HepG2 (cell line): ENCODE results near the gene OVOL2. TPM values are rescaled to one million over a fixed set of nuclear protein-coding genes. Genes with fewer than 3 reads are reported as not detected.

Experiments used
- ATAC-seq: fragments of 200-7000 bp; cut with Tn5 transposase; 3 replicates; pipeline ENCODE4 v1.9.1; 2020; ENCODE audit warnings: mild to moderate bottlenecking, moderate library complexity
- Bru-seq: library from RNA; stranded (reverse); fragments of 400-500 nt; gene quantifications from one replicate; lab custom pipeline; 2021; lab: Mats Ljungman, UMichigan
- BruChase-seq, 2 experiments: library from RNA; stranded (reverse); fragments of 400-500 nt; gene quantifications; one replicate each; lab custom pipeline; 2021; lab: Mats Ljungman, UMichigan
- BruUV-seq: library from RNA; stranded (reverse); fragments of 400-500 nt; replicated peaks from 2 replicates; lab custom pipeline; 2021; lab: Mats Ljungman, UMichigan
- CTCF ChIA-PET: fragments of 300-600 bp; formaldehyde crosslinking; extraction: SDS; loops from one replicate; lab custom pipeline; 2021; ENCODE audit warnings: low total read pairs, inconsistent platforms, low intra/inter-chr PET ratio; lab: Yijun Ruan, JAX
- POLR2A ChIA-PET: fragments of 350-600 bp; sonication (Branson Sonifier 250); formaldehyde crosslinking; loops from one replicate; lab custom pipeline; 2020; ENCODE audit warnings: antibody characterized with exemption, inconsistent platforms; lab: Yijun Ruan, JAX
- DNase-seq: peaks from one replicate; pipeline ENCODE4 v3.0.0-alpha.2; 2015; ENCODE audit warnings: low spot score
- FAIRE-seq: peaks from 3 replicates; lab custom pipeline; 2011; peaks lifted over from hg19 to GRCh38; lab: Jason Lieb, UNC
- H2AFZ ChIP-seq: one replicate; pipeline ENCODE4 v1.6.1; 2011; ENCODE audit warnings: low read length, inconsistent platforms
- H3K27ac ChIP-seq: fragments of 300-600 bp; 3 replicates; pipeline ENCODE4 v1.8.0; 2011; ENCODE audit warnings: mixed run types, mild to moderate bottlenecking, mixed read lengths, low read length, inconsistent platforms; ENCODE audit not compliant: insufficient read depth; ENCODE audit errors: extremely low read length
- H3K27me3 ChIP-seq, 2 experiments: fragments of 200-600 bp in 1 of 2; 2 replicates in 1 of 2; 3 replicates in 1 of 2; pipeline versions ENCODE4 v1.6.0 to v1.8.0; 2011; ENCODE audit warnings: low read length in 2 of 2, mild to moderate bottlenecking in 2 of 2, moderate library complexity in 2 of 2, inconsistent platforms in 1 of 2; ENCODE audit not compliant: insufficient read depth in 2 of 2, control insufficient read depth in 1 of 2
- H3K36me3 ChIP-seq, 2 experiments: fragments of 200-600 bp in 1 of 2; replicated peaks in 1 of 2; 2 replicates in 1 of 2; 3 replicates in 1 of 2; pipeline versions ENCODE4 v1.5.1 to v1.8.0; 2011; ENCODE audit warnings: low read length in 2 of 2, inconsistent platforms in 1 of 2; ENCODE audit not compliant: insufficient read depth in 2 of 2, control insufficient read depth in 1 of 2
- H3K4me1 ChIP-seq: 2 replicates; pipeline ENCODE4 v1.5.1; 2012; ENCODE audit warnings: low read length, inconsistent platforms; ENCODE audit not compliant: insufficient read depth
- H3K4me2 ChIP-seq: 2 replicates; pipeline ENCODE4 v1.6.0; 2011; ENCODE audit warnings: low read depth, low read length, inconsistent platforms
- H3K4me3 ChIP-seq, 3 experiments: fragments of 200-600 bp in 1 of 3; sonication (generic), shearing (Covaris generic) in 1 of 3; replicated peaks in 1 of 3; 2 replicates each; pipeline ENCODE4 v1.5.1; 2011 to 2016; ENCODE audit warnings: low read length in 3 of 3, inconsistent platforms in 2 of 3, low read depth in 2 of 3, mild to moderate bottlenecking in 2 of 3, control low read depth in 1 of 3, mixed read lengths in 1 of 3; ENCODE audit not compliant: insufficient read depth in 1 of 3
- H3K79me2 ChIP-seq: one replicate; pipeline ENCODE4 v1.6.1; 2011; ENCODE audit warnings: low read length, inconsistent platforms; ENCODE audit not compliant: insufficient read depth
- H3K9ac ChIP-seq: 2 replicates; pipeline ENCODE4 v1.6.0; 2011; ENCODE audit warnings: mild to moderate bottlenecking, low read depth, low read length, inconsistent platforms; ENCODE audit not compliant: insufficient read depth
- H3K9me3 ChIP-seq: 2 replicates; pipeline ENCODE4 v1.5.1; 2012; ENCODE audit warnings: mild to moderate bottlenecking, low read length
- H4K20me1 ChIP-seq: 2 replicates; pipeline ENCODE4 v1.6.0; 2011; ENCODE audit warnings: inconsistent platforms, mild to moderate bottlenecking, low read length, moderate library complexity; ENCODE audit not compliant: insufficient read depth
- EED ChIP-seq: sonication (generic); formaldehyde crosslinking; IDR thresholded peaks from 2 replicates; pipeline ENCODE4 v1.5.0; 2020; ENCODE audit warnings: mild to moderate bottlenecking, missing genetic modification reagents
- ELF3 ChIP-seq: IDR thresholded peaks from 2 replicates; pipeline ENCODE4 v1.6.1; 2016; ENCODE audit warnings: missing genetic modification reagents, missing compliant biosample characterization
- EZH2 ChIP-seq: conservative IDR thresholded peaks from 2 replicates; pipeline ENCODE4 v1.6.1; 2012; ENCODE audit warnings: mild to moderate bottlenecking, low read depth, low read length, moderate library complexity
- FUBP1 ChIP-seq: sonication (generic); formaldehyde crosslinking; IDR thresholded peaks from 2 replicates; pipeline ENCODE4 v1.5.1; 2020; ENCODE audit warnings: missing genetic modification reagents, mild to moderate bottlenecking, borderline replicate concordance
- GABPB1 ChIP-seq: IDR thresholded peaks from 2 replicates; pipeline ENCODE4 v1.6.1; 2016; ENCODE audit warnings: mild to moderate bottlenecking, missing genetic modification reagents, moderate library complexity, missing compliant biosample characterization
- GPN1 ChIP-seq: sonication (generic); formaldehyde crosslinking; IDR thresholded peaks from 2 replicates; pipeline ENCODE4 v1.5.1; 2020; ENCODE audit warnings: missing genetic modification reagents, borderline replicate concordance
- KDM5B ChIP-seq: sonication (generic); formaldehyde crosslinking; IDR thresholded peaks from 2 replicates; pipeline ENCODE4 v1.4.0; 2020; ENCODE audit warnings: missing genetic modification reagents, mild to moderate bottlenecking, borderline replicate concordance
- MATR3 ChIP-seq: sonication (generic); formaldehyde crosslinking; IDR thresholded peaks from 2 replicates; pipeline ENCODE4 v1.4.0; 2020; ENCODE audit warnings: missing genetic modification reagents
- MIER3 ChIP-seq: IDR thresholded peaks from 2 replicates; pipeline ENCODE4 v1.6.1; 2016; ENCODE audit warnings: missing compliant biosample characterization, borderline replicate concordance
- MTF2 ChIP-seq: sonication (generic); formaldehyde crosslinking; IDR thresholded peaks from 2 replicates; pipeline ENCODE4 v1.5.0; 2020; ENCODE audit warnings: missing genetic modification reagents, borderline replicate concordance
- SPEN ChIP-seq: sonication (generic); formaldehyde crosslinking; IDR thresholded peaks from 2 replicates; pipeline ENCODE4 v1.5.1; 2020; ENCODE audit warnings: low read depth, mild to moderate bottlenecking, missing genetic modification reagents
- YEATS4 ChIP-seq: sonication (generic); formaldehyde crosslinking; IDR thresholded peaks from 2 replicates; pipeline ENCODE4 v1.4.0; 2020; ENCODE audit warnings: missing genetic modification reagents, borderline replicate concordance
- ZBTB38 ChIP-seq: sonication (generic); formaldehyde crosslinking; IDR thresholded peaks from 2 replicates; pipeline ENCODE4 v1.5.1; 2020; ENCODE audit warnings: mild to moderate bottlenecking, missing genetic modification reagents
- ZFY ChIP-seq: sonication (generic); formaldehyde crosslinking; IDR thresholded peaks from 2 replicates; pipeline ENCODE4 v1.4.0; 2020; ENCODE audit warnings: missing genetic modification reagents
- ZNF354B ChIP-seq: sonication (generic); formaldehyde crosslinking; IDR thresholded peaks from 2 replicates; pipeline ENCODE4 v1.8.0; 2022; ENCODE audit warnings: mild to moderate bottlenecking, missing genetic modification reagents
- ZNF746 ChIP-seq: sonication (generic); formaldehyde crosslinking; IDR thresholded peaks from 2 replicates; pipeline ENCODE4 v1.8.0; 2022; ENCODE audit warnings: mild to moderate bottlenecking, missing genetic modification reagents
- WGBS: methylation state at CpG from one replicate; pipeline ENCODE4 v1.1.6; 2017; ENCODE audit warnings: low lambda C conversion rate; 5-methylcytosine and 5-hydroxymethylcytosine counted together
- in situ Hi-C: cut with HindIII; loops from 2 replicates; pipeline ENCODE4 v1.10.0; 2017; ENCODE audit warnings: low pct_unique_long_range_greater_than_20kb; ENCODE audit not compliant: extremely low pct_ligation_motif_present
- intact Hi-C: fragments of 100-400 bp; cut with micrococcal nuclease; formaldehyde crosslinking; loops from one replicate; pipeline ENCODE4 v1.10.0; 2022; ENCODE audit not compliant: unreplicated experiment
- long read RNA-seq, 2 experiments: library from RNA in 1 of 2; library from polyadenylated mRNA in 1 of 2; stranded (forward) in 1 of 2; unstranded in 1 of 2; transcript quantifications; one replicate each; pipeline ENCODE4 v2.0.0, GENCODE V29; 2019 to 2022
- polyA minus RNA-seq, 3 experiments: library from RNA; depleted of rRNA, polyadenylated mRNA; stranded (reverse); fragments of >200 nt; gene quantifications; 2 replicates each; pipeline ENCODE4 v1.2.3, GENCODE V29; 2011; ENCODE audit warnings: low replicate concordance in 1 of 3
- polyA plus RNA-seq, 8 experiments: library from polyadenylated mRNA; depleted of rRNA in 3 of 8; stranded (reverse) in 7 of 8; unstranded in 1 of 8; fragments of >200 nt; fragmentation: Illumina TruSeq in 4 of 8; extraction: Trizol in 4 of 8; gene quantifications; 2 replicates each; pipeline versions ENCODE4 v1.2.1 to v1.2.3, GENCODE V29; 2011 to 2016; ENCODE audit warnings: low read depth in 4 of 8, missing spikeins in 1 of 8, mixed read lengths in 1 of 8; ENCODE audit not compliant: insufficient read depth in 1 of 8
- total RNA-seq, 5 experiments: library from RNA; depleted of rRNA; stranded (reverse); fragments of >200 nt; fragmentation: Illumina TruSeq; extraction: Trizol; gene quantifications; 2 replicates each; pipeline ENCODE4 v1.2.3, GENCODE V29; 2016; ENCODE audit warnings: low read depth in 1 of 5

The OVOL2 gene
- total RNA-seq (2016; rRNA removed; fragmentation: Illumina TruSeq; extraction: Trizol) = 0.21 and 0.31 TPM in 2 replicates
- total RNA-seq (2016; cell fraction: cytosol; rRNA removed; fragmentation: Illumina TruSeq; extraction: Trizol; ENCODE audit: low read depth) = not detected in 2 replicates
- total RNA-seq (2016; cell fraction: insoluble cytoplasmic fraction; rRNA removed; fragmentation: Illumina TruSeq; extraction: Trizol) = 0.12 and 0.24 TPM in 2 replicates
- 0.19 and 0.28 TPM in 2 replicates for total RNA-seq (2016; cell fraction: membrane; rRNA removed; fragmentation: Illumina TruSeq; extraction: Trizol)
- total RNA-seq (2016; cell fraction: nucleus; rRNA removed; fragmentation: Illumina TruSeq; extraction: Trizol) = 0.56 TPM in 1 of 2 replicates, not detected in the other
- 0.10 and 0.20 TPM in 2 replicates for polyA plus RNA-seq (2011; rRNA removed)
- 0.07 and 0.13 TPM in 2 replicates for polyA plus RNA-seq (2011; cell fraction: cytosol; rRNA removed)
- not detected in 2 replicates for polyA plus RNA-seq (2011; cell fraction: nucleus; rRNA removed)
- polyA plus RNA-seq (2012) = 0.09 TPM in 1 of 2 replicates, not detected in the other
- polyA plus RNA-seq (2016; cell fraction: cytosol; fragmentation: Illumina TruSeq; extraction: Trizol; ENCODE audit: low read depth) = 0.27 and 0.28 TPM in 2 replicates
- 0.20 and 0.25 TPM in 2 replicates for polyA plus RNA-seq (2016; cell fraction: insoluble cytoplasmic fraction; fragmentation: Illumina TruSeq; extraction: Trizol; ENCODE audit: low read depth)
- 0.19 and 0.22 TPM in 2 replicates for polyA plus RNA-seq (2016; cell fraction: membrane; fragmentation: Illumina TruSeq; extraction: Trizol; ENCODE audit: low read depth)
- polyA plus RNA-seq (2016; cell fraction: nucleus; fragmentation: Illumina TruSeq; extraction: Trizol; ENCODE audit: insufficient read depth, low read depth) = not detected in 2 replicates
- polyA minus RNA-seq (2011; rRNA and poly(A)+ RNA removed; ENCODE audit: low replicate concordance) = 0.16 TPM in 1 of 2 replicates, not detected in the other
- polyA minus RNA-seq (2011; cell fraction: cytosol; rRNA and poly(A)+ RNA removed) = not detected in 2 replicates
- not detected in 2 replicates for polyA minus RNA-seq (2011; cell fraction: nucleus; rRNA and poly(A)+ RNA removed)
- Bru-seq, nascent RNA = percentile 16 among the genes with signal in this experiment
- BruChase-seq, experiment 1, labeled RNA remaining after a 6-hour chase = percentile 12 among the genes with signal in this experiment
- BruChase-seq, experiment 2, labeled RNA remaining after a 2-hour chase = percentile 14 among the genes with signal in this experiment
- long read RNA-seq, experiment 1, partial matches to known transcripts = 0 of 3 reads
- long read RNA-seq, experiment 1, other reads (novel, unspliced or antisense) = 3 of 3 reads
- long read RNA-seq, experiment 2, partial matches to known transcripts = 0 of 28 reads
- long read RNA-seq, experiment 2, other reads (novel, unspliced or antisense) = 26 of 28 reads

GRCh38 chr20:18057101-18057993 is at the start of gene OVOL2:
OVOL2 (minus strand) TSS chr20:18057916; CDS start chr20:18057634, 282 bp downstream.
- BruUV-seq = no TSS peak
- Histone ChIP-seq H2AFZ (no peak within 1 kb of the TSS), H4K20me1 (no peaks in the 10 kb centered on the region), H3K4me2 (peak within 1 kb of the TSS; percentile 81), H3K79me2 (no peaks in the 10 kb centered on the region), H3K9ac (no peak within 1 kb of the TSS), H3K9me3 (no peaks in the 10 kb centered on the region), H3K36me3 (no peaks in the 10 kb centered on the region), H3K4me3 (peak within 1 kb of the TSS; percentile 53 to 74 (median 61)), H3K27me3 (peaks cover 29 to 95% of the 10 kb centered on the region in 2 experiments), H3K4me1 (peaks cover 34% of the 10 kb centered on the region), H3K27ac (no peak within 1 kb of the TSS)
- FAIRE-seq = no peak
- 3% methylated on average over 52 of the region's 73 CpGs for WGBS
- in situ Hi-C loops (loop anchor here (25.0 kb wide), 1 partner anchor 205 kb away; no protein-coding TSS in a partner anchor), intact Hi-C loops (no loop called here)
- no peak for DNase-seq
- ChIA-PET POLR2A (interaction anchor here (1.1 kb wide), 1 partner anchor 81 kb away, joined by 5 read pairs; the partner anchor contains the start of genes KAT14 and PET117), CTCF (no interaction called here)
- peak; percentile 65 for ATAC-seq
- TF ChIP-seq ZNF354B = no peak
- peak; percentile 20; the same call in 1 of the 2 replicates for TF ChIP-seq GABPB1 (CRISPR knock-in tag)
- TF ChIP-seq MIER3 = no peak
- TF ChIP-seq ZFY (CRISPR knock-in tag) = peak; percentile 23; the same call in 1 of the 2 replicates
- no peak for TF ChIP-seq EED (CRISPR knock-in tag)
- TF ChIP-seq MATR3 (CRISPR knock-in tag) = no peak
- TF ChIP-seq ZNF746 (CRISPR knock-in tag) = no peak
- TF ChIP-seq KDM5B = no peak
- TF ChIP-seq SPEN (CRISPR knock-in tag) = no peak
- no peak for TF ChIP-seq GPN1 (CRISPR knock-in tag)
- TF ChIP-seq ELF3 (CRISPR knock-in tag) = peak; percentile 23; the same call in 1 of the 2 replicates
- peak; percentile 84; the same call in 1 of the 2 replicates for TF ChIP-seq MTF2 (CRISPR knock-in tag)
- TF ChIP-seq YEATS4 (CRISPR knock-in tag) = peak; percentile 24; the same call in 1 of the 2 replicates
- TF ChIP-seq FUBP1 = no peak
- TF ChIP-seq ZBTB38 (CRISPR knock-in tag) = 0 out of 2 replicates have a peak, but pooled peaks have one; percentile 5
- TF ChIP-seq EZH2 = peak; percentile 76
